NOMO-1 treated with dmso at 0.1 percent for 144 hours (cell line): ENCODE measurements around the gene DCUN1D1.
A peak's percentile ranks its signal among the peaks of the same experiment; 100 is the strongest.
"Not testable (repeated sequence)": the region's sequence is repeated elsewhere in the genome, so short reads cannot be mapped to it uniquely, and the experiment has no call there.

Source experiments
- DNase-seq: peaks from one replicate; lab custom pipeline; 2025; ENCODE audit not compliant: unreplicated experiment; lab: John Stamatoyannopoulos, UW

The DCUN1D1 gene

GRCh38 chr3:182980204-182981037, at the start of gene DCUN1D1:
DCUN1D1 (minus strand) TSS chr3:182980538; CDS start chr3:182980489, 49 bp downstream.
- DNase-seq, result peak; percentile 85

GRCh38 chr3:183028416-183028815, 48.1 kb upstream of the DCUN1D1 start:
- DNase-seq, result no peak

GRCh38 chr3:183027276-183027675, 46.9 kb upstream of the DCUN1D1 start:
- DNase-seq, result no peak

- no peak for DNase-seq
These were observed 42.7 kb upstream of the DCUN1D1 start for GRCh38 chr3:183022936-183023516.

GRCh38 chr3:183018421-183019192, 38.3 kb upstream of the DCUN1D1 start:
- DNase-seq, result no peak

GRCh38 chr3:183015185-183015584, 34.8 kb upstream of the DCUN1D1 start:
- no peak for DNase-seq

- DNase-seq, result no peak
These were observed 33.5 kb upstream of the DCUN1D1 start for GRCh38 chr3:183013856-183014255.

GRCh38 chr3:183013074-183013473, 32.7 kb upstream of the DCUN1D1 start:
- no peak for DNase-seq

GRCh38 chr3:183008800-183009199, 28.5 kb upstream of the DCUN1D1 start:
- no peak for DNase-seq

- DNase-seq, result no peak
These were observed 28.0 kb upstream of the DCUN1D1 start for GRCh38 chr3:183008303-183008702.

- no peak for DNase-seq
These were observed 26.2 kb upstream of the DCUN1D1 start for GRCh38 chr3:183006396-183007002.

GRCh38 chr3:182999767-183000166, 19.4 kb upstream of the DCUN1D1 start:
- DNase-seq, result no peak

- not testable (repeated sequence) for DNase-seq
These were observed 13.3 kb upstream of the DCUN1D1 start for GRCh38 chr3:182993486-182994201.

GRCh38 chr3:182989566-182989965, 9.2 kb upstream of the DCUN1D1 start:
- DNase-seq, result no peak

GRCh38 chr3:182986021-182986420, 5.7 kb upstream of the DCUN1D1 start:
- no peak for DNase-seq

GRCh38 chr3:182983876-182984275, 3.5 kb upstream of the DCUN1D1 start:
- DNase-seq, result no peak

- DNase-seq, result no peak
These were observed 671 bp upstream of the DCUN1D1 start for GRCh38 chr3:182981038-182981380.

- peak; percentile 66 for DNase-seq
These were observed 605 bp downstream of the DCUN1D1 start for GRCh38 chr3:182979674-182980191.

- no peak for DNase-seq
These were observed 1.1 kb downstream of the DCUN1D1 start for GRCh38 chr3:182979103-182979673.

GRCh38 chr3:182978387-182978786, 2.0 kb downstream of the DCUN1D1 start:
- DNase-seq, result no peak
